PC-9 (cell line): ENCODE measurements around the gene NEO1.

Experiments
- CTCF ChIP-seq: fragments of 200-600 bp; sonication (generic); conservative IDR thresholded peaks from 2 replicates; pipeline ENCODE4 v1.6.1; 2017; ENCODE audit warnings: mixed run types, antibody characterized with exemption, mild to moderate bottlenecking, moderate library complexity
- EZH2 ChIP-seq: fragments of 200-600 bp; sonication (generic); IDR thresholded peaks from 2 replicates; pipeline ENCODE4 v1.8.0; 2017; ENCODE audit warnings: antibody characterized with exemption, low read depth

- TF ChIP-seq CTCF, result no peak
- TF ChIP-seq EZH2, result no peak
Measured at GRCh38 chr15:73228128-73228646, 175.9 kb downstream of the NEO1 start.
